KMS-11 (cell line): ENCODE results near the gene INPP5A.

Experiments used
- H2AFZ ChIP-seq: fragments of 200-600 bp; sonication (generic); 2 replicates; pipeline ENCODE4 v1.6.1; 2016; ENCODE audit warnings: antibody characterized with exemption, mixed run types, low read depth
- H3K27ac ChIP-seq: fragments of 200-600 bp; sonication (generic); 2 replicates; pipeline ENCODE4 v1.6.1; 2016; ENCODE audit warnings: mild to moderate bottlenecking, mixed run types
- H3K27me3 ChIP-seq: fragments of 200-600 bp; sonication (generic); 2 replicates; pipeline ENCODE4 v1.6.1; 2017; ENCODE audit warnings: mild to moderate bottlenecking, low read depth, mixed run types, moderate library complexity; ENCODE audit not compliant: insufficient read depth
- H3K36me3 ChIP-seq: fragments of 200-600 bp; sonication (generic); 2 replicates; pipeline ENCODE4 v1.6.1; 2017; ENCODE audit warnings: mild to moderate bottlenecking, mixed run types; ENCODE audit not compliant: insufficient read depth
- H3K4me1 ChIP-seq: fragments of 200-600 bp; sonication (generic); 2 replicates; pipeline ENCODE4 v1.6.1; 2016; ENCODE audit warnings: mild to moderate bottlenecking, low read depth, mixed run types; ENCODE audit not compliant: poor library complexity, severe bottlenecking
- H3K4me2 ChIP-seq: fragments of 200-600 bp; sonication (generic); 2 replicates; pipeline ENCODE4 v1.7.0; 2016; ENCODE audit warnings: mild to moderate bottlenecking, mixed run types
- H3K4me3 ChIP-seq: fragments of 200-600 bp; sonication (generic); IDR thresholded peaks from 2 replicates; pipeline ENCODE4 v1.6.1; 2017; ENCODE audit warnings: low read depth, low read length, mixed read lengths; ENCODE audit not compliant: insufficient read depth
- H3K79me2 ChIP-seq: fragments of 200-600 bp; sonication (generic); 2 replicates; pipeline ENCODE4 v1.6.1; 2016; ENCODE audit warnings: low read depth, mixed run types; ENCODE audit not compliant: insufficient read depth
- H3K9ac ChIP-seq: fragments of 200-600 bp; sonication (generic); 2 replicates; pipeline ENCODE4 v1.6.1; 2016; ENCODE audit warnings: mild to moderate bottlenecking, mixed run types
- H4K20me1 ChIP-seq: fragments of 200-600 bp; sonication (generic); 2 replicates; pipeline ENCODE4 v1.6.1; 2016; ENCODE audit warnings: mild to moderate bottlenecking, mixed run types; ENCODE audit not compliant: insufficient read depth
- TF ChIP-seq, protein P1 (sequence below): fragments of 200-600 bp; sonication (generic); conservative IDR thresholded peaks from 2 replicates; pipeline ENCODE4 v1.6.1; 2017; ENCODE audit warnings: low read depth, mild to moderate bottlenecking, antibody characterized with exemption, low read length, moderate library complexity, mixed read lengths

Gene INPP5A

DNA sequence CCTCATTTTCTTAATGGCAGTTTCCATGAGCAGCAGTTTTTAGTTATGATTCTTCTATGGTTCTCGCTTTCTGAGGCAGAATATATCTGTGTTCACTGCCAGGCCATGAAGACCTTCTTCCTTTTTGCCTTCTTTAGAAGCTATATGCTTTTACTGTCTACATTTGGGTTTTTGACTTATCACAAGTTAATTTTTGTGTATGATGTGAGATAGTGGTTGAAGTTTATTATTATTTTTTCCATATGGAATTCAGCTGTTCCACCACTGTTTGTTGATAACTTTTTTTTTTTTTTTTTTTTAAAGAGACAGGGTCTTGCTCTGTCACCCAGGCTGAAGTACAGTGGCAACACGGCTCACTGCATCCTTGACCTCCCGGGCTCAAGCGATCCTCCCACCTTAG, 44.5 kb downstream of the INPP5A start:
- Histone ChIP-seq H3K27me3 (no peaks in the 10 kb centered on the region), H4K20me1 (no peaks in the 10 kb centered on the region), H2AFZ (no peak overlapping the region), H3K36me3 (no peaks in the 10 kb centered on the region), H3K9ac (no peak overlapping the region), H3K4me2 (no peak overlapping the region), H3K27ac (no peak overlapping the region), H3K4me3 (no peak overlapping the region), H3K4me1 (no peaks in the 10 kb centered on the region), H3K79me2 (no peaks in the 10 kb centered on the region; the same call in 1 of the 2 replicates)
- TF ChIP-seq, protein P1, sequence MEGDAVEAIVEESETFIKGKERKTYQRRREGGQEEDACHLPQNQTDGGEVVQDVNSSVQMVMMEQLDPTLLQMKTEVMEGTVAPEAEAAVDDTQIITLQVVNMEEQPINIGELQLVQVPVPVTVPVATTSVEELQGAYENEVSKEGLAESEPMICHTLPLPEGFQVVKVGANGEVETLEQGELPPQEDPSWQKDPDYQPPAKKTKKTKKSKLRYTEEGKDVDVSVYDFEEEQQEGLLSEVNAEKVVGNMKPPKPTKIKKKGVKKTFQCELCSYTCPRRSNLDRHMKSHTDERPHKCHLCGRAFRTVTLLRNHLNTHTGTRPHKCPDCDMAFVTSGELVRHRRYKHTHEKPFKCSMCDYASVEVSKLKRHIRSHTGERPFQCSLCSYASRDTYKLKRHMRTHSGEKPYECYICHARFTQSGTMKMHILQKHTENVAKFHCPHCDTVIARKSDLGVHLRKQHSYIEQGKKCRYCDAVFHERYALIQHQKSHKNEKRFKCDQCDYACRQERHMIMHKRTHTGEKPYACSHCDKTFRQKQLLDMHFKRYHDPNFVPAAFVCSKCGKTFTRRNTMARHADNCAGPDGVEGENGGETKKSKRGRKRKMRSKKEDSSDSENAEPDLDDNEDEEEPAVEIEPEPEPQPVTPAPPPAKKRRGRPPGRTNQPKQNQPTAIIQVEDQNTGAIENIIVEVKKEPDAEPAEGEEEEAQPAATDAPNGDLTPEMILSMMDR = no peak

DNA sequence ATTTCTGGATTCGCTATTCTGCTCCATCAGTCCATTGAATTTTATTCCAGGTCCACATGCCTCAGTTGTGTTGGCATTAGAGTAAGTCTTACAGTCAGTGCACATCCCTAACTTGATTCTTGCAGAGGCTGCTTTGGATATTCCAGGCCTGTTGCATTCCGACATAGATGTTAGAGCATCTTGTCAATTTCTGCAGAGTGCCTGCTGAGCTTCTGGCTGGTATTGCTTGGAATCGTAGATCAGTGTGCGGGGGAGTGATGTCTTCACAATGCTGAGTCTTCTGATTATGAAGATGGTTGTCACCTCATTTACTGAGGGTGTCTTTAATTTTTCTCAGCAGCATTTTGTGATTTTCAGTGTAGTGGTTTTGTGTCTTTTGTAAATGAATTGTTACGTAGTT, 45.2 kb downstream of the INPP5A start:
- H3K4me1 ChIP-seq = no peaks in the 10 kb centered on the region
- H2AFZ ChIP-seq = no peak overlapping the region
- no peak overlapping the region for H3K4me2 ChIP-seq
- H3K4me3 ChIP-seq = no peak overlapping the region
- H3K9ac ChIP-seq = no peak overlapping the region
- H4K20me1 ChIP-seq = no peaks in the 10 kb centered on the region
- no peaks in the 10 kb centered on the region for H3K27me3 ChIP-seq
- no peaks in the 10 kb centered on the region for H3K36me3 ChIP-seq
- no peak overlapping the region for H3K27ac ChIP-seq
- no peaks in the 10 kb centered on the region; the same call in 1 of the 2 replicates for H3K79me2 ChIP-seq
- TF ChIP-seq, protein P1 = no peak

DNA sequence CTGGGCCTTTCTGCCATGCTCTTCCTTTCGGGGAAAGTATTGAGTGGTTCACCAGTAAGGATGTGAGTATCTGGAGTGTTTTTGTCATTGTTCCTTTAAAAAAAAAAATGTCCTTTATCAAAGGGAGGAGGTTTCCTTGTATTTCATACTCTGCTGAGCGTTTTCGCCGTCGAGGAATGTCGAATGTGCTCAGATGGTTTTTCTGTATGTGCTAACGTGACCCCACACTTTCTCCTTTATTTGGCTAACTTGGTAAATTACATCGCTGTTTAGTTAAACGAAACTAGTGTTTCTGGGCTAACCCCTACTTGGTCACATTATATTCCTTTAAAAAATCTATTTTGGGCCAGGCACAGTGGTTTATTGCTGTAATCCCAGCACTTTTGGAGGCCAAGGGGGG, 45.9 kb downstream of the INPP5A start:
- Histone ChIP-seq H3K27ac (no peak overlapping the region), H2AFZ (no peak overlapping the region), H3K4me3 (no peak overlapping the region), H3K4me2 (no peak overlapping the region), H3K27me3 (no peaks in the 10 kb centered on the region), H4K20me1 (no peaks in the 10 kb centered on the region), H3K36me3 (no peaks in the 10 kb centered on the region), H3K79me2 (no peaks in the 10 kb centered on the region; the same call in 1 of the 2 replicates), H3K9ac (no peak overlapping the region), H3K4me1 (no peaks in the 10 kb centered on the region)
- TF ChIP-seq, protein P1 = no peak

DNA sequence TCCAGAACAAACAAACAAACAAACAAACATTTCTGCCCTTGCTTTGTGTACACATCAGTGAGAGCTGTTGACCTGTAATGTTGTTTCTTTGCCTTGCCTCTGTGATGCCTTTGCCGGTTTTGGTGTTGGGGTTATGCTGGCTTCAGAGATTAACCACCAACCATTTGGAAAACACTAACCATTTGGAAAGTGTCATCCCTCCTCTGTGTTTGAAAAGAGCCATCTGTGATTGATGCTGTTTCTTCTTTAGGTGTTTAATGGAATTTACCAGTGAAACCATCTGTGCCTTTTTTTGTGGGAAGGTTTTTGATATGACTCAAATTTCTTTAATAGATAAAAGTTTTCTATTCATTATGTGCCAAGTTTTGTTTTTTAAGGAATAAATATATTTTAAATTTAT, 46.5 kb downstream of the INPP5A start:
- no peak overlapping the region for H3K27ac ChIP-seq

More for the DNA sequence above, 46.5 kb downstream of the INPP5A start:
- TF ChIP-seq, protein P1 = no peak
- Histone ChIP-seq H3K36me3 (no peaks in the 10 kb centered on the region), H3K4me2 (no peak overlapping the region), H2AFZ (no peak overlapping the region), H3K27me3 (no peaks in the 10 kb centered on the region), H3K9ac (no peak overlapping the region), H3K79me2 (no peaks in the 10 kb centered on the region; the same call in 1 of the 2 replicates), H4K20me1 (no peaks in the 10 kb centered on the region), H3K4me1 (no peaks in the 10 kb centered on the region), H3K4me3 (no peak overlapping the region)
